HG03159 (cell line): ENCODE measurements around the gene PLXNB2.

Experiments
- ATAC-seq: cut with Tn5 transposase; IDR thresholded peaks from one replicate; pipeline ENCODE4 v1.9.1; 2021; ENCODE audit warnings: mild to moderate bottlenecking, moderate library complexity; ENCODE audit not compliant: unreplicated experiment

The PLXNB2 gene

DNA sequence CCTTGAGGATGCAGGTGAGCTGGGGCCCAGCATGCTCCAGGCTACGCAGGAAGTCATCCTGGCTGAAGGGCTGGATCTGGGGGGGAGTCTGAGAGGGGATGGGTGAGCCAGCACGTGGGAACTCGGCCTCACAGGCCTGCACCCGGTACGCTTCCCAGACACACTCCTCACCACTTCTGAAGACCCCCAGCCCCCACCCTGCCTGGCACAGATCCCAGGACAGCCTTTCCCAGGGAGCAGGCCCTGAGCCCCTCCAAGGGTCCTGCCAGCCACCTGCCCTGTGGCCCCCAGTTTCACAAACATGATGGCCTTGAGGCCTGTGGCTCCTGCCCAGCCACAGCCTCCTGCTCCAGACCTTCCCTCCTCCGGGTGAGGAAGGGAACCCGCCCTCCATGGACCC, 5.6 kb upstream of the PLXNB2 start:
- no peak for ATAC-seq

DNA sequence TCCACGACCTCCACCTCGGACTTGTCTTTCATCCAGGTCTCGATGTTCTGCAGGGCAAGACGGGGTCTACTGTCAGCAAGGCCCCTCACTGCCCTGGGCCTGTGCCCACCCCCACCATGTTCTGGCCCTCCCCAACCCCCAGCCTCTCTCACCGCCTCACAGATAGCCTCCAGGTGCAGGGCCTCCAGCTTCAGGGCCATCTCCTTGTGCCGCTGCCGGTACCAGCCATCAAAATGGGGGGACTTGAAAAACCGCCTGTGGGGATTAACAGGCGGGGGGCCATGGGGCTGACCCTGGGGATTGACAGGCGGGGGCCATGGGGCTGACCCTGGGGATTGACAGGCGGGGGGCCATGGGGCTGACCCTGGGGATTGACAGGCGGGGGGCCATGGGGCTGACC, 4.9 kb upstream of the PLXNB2 start:
- no peak for ATAC-seq

DNA sequence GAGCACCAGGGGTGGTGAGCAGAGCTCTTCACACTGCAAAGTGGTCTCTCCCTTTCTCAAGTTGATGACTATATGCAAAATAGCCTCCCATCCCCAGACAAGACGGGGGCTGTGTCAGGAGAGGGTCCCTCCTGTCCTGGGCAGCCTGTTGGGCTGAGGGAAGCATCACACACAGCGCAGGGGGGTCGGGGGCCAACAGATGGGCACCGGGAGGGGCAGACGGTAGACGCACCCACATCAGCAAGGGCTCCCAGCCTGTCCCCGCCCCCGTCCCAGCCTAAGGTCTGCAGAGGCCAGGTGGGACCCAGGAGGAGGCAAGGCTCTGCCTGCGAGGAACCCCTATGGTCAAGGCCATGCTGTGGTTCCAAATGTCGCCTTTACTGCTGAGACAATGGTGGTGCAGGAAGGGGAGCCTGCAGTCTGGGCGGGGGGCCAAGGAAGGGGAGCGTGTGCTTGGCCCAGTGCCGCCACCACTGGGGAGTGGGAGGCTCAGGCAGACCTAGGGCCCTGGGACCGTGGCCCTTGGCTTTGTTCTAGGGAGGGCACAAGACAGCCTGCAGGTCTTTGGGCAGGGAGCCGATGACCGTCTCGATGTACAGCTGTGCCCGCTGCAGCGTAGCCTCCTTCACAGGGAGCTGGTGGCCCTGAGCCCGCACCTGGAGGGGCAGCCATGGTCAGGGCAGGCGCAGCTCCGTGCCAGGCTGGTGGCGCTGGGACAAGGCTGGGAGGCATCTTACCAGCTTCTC, 4.3 kb upstream of the PLXNB2 start:
- no peak for ATAC-seq

- ATAC-seq = no peak
Observed at GRCh38 chr22:50310949-50311444, 3.6 kb upstream of the PLXNB2 start.

DNA sequence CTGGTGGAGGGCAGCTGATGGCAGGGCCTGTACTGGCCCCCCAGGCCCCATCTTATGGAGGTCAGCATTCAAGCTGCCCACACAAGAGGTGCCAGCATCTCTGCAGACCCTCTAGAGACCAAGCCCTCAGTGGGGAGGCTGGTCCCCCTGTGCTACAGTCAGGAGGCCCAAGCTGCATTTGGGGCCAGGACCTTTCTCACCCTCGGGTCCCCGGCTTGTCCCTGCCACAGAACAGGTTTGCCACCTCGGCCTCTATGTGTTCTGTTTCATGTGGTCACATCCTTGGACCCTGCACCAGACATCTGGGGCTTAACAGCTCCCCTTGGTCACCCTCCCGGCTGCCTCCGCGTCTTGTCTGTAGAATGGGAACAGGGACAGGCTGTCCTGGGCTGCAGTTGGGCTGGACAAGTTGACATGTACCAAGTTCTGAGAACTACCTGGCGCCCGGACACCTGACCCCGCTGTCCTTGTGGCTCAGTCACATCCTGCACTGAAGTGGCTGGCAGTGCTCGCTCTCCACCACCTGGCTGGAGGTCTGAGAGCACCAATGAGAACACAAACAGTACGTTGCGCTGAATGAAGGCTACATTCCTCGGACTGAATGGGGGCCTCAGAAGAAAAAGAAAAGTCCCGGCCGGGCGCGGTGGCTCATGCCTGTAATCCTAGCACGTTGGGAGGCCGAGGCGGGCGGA, 2.7 kb upstream of the PLXNB2 start:
- ATAC-seq = no peak

DNA sequence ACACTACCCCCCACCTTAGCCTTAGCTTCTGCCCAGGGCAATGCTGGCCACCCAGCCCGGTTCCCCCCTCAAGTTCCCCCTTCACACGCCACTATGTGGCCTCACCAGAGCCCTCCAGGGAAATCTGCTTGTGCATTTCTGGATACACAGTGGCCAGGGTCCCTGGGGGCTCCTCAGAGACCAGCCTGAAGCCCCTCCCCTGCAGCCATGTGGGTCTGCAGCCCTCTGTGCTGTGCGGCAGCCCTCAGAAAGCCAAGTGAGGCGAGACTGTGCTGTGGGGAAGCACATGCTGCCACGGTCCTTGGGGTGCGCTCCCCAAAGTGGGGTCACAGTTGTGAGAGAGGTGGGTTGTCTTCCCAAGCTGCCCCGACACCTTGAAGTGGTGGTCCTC, 2.1 kb upstream of the PLXNB2 start:
- ATAC-seq = no peak

DNA sequence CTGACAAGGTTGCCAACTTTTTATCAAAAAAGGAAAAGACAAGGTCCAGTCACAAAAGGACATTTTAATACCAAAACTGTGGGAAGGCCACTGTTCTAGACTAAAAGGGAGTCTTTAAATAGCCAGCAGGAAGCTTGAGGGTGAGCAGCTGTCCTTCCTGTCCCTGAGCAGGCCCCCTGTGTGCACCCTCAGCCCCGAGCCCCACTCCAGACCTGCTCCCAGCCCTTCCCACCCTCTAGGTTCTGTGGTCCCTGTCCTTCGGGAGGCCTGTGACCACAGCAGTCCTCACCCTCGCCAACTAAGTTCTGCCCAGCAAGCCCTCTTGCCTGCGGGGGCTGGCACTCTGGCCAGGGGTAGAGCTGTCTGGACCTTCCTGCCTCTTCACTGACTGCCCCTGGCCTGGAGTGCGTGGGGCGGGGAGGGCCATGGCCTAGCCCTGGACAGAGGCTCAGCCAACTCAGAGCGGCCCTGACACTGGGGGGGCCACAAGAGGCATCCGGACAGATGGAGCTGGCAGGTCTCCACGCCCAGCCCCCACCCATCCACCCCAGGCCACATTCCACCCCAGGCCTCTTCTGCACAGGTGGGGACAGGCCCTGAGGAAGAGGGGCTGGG, 1.6 kb upstream of the PLXNB2 start:
- ATAC-seq = no peak

DNA sequence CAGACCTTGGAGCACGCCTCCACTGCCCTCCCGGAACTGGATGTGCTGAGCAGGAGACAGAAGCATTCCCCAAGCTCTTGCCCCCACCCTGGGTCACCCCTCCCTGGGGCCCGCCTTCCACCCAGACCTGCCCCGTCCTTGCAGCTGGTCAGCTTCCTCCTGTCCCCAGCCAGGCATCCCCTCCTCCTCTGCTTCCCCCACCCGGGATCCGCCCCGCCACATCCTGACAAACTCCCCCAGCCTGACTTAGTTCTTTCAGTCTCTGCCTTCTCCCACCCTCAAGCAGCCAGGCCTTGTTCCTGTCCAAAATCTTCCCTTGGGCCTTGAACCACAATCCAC, 1.1 kb upstream of the PLXNB2 start:
- ATAC-seq = no peak

DNA sequence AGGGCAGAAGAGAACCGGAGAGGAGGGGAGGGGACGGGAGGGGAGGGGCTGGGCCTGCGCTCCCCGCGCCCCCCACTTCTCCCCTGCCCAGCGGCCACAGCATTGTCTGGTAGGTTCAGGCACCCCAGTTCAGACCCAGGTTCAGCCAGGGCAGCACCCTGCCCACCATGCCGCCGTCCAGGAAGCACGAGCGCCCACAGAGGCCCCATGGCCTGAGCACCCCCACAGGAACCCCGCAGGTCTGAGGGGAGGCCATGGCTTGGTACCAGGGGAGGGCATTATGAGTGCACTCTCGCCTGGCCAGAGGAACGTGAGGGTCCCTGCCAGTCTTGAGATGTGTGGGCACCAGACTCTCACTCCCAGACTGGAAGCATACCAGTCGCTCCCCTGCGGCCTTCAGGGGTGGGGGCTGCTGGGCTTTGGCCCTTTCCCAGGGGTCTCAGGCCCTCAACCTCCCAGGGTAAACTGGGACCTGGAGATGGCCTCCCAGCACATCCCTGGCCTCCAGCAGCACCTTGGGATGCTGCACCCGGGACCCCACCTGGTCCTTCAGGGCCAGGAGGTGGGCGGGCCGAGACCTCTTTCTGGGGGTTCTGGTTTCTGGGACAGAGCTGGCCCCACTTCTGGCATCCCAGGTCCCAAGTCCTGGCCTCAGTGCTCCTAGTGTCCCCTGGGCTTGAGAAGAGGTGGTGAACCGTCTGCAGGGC, 597 bp upstream of the PLXNB2 start:
- ATAC-seq = no peak

- no peak for ATAC-seq
Observed at GRCh38 chr22:50305923-50306566, 1.4 kb downstream of the PLXNB2 start.

DNA sequence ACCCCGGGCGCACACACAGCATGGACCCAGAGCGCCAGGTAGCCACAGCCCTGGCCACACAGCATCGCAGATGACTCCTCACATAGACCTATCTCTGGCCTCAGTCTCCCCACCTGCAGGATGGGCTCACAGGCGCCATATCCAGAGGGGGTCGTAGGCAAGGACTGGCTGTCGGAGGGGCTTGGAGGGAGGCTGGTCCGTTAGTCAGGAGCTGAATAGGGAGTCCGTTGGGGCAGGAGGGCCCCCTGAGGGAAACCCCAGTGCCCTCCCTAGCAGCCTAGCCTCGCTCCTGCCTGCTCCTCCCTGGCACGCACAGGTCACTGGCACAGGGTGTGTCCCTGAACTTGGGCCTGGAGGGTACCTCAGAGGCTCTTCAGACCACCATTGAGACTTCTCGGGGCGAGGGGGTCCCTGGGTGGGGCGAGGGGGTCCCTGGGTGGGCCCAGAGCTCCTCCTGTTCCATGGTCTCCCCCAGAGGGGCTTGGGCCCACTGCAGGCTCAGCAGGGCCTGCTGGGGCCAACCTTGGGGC, 2.0 kb downstream of the PLXNB2 start:
- ATAC-seq = no peak

DNA sequence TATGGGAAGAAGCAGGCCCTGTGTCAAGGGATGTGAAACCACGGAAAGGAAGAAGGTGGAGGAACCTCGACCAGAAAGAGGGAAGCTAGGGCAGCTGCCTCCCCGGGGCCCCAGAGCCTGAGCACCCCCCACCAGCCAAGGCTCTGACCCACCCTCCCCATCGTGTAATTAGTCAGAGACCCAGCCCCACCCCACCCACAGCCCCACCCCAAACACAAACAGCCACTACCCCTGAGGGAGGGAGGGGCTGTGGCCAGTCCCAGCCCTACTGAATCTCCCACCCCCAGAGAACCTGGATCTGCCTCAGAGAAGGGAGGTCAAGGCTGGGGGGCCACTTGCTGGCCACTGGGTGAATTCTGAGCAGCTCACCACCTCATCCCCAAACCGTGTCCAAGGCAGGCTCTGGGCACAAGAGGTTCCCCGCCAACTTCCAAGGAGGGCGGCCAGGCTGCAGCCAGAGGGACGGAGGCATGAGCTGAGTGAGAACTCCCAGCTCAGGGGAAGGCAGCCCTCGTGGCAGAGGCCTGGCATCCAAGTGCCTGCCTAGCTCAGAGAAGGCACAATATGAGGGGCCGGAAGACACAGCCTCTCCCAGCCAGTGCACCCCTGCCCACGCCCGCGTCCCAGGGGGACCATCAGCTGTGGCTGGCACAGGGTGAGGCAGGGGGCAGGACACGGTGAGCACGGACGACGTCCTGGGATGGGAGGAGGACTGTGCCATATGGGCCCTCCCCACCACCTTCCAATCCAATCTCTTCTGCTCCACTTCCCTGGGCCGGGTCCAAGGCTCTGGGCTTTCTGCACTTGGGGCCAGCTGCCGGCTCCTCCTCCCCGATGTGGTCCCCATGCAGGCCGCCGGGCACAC, 2.7 kb downstream of the PLXNB2 start:
- no peak for ATAC-seq

- ATAC-seq = no peak
Observed at GRCh38 chr22:50303848-50304527, 3.5 kb downstream of the PLXNB2 start.

DNA sequence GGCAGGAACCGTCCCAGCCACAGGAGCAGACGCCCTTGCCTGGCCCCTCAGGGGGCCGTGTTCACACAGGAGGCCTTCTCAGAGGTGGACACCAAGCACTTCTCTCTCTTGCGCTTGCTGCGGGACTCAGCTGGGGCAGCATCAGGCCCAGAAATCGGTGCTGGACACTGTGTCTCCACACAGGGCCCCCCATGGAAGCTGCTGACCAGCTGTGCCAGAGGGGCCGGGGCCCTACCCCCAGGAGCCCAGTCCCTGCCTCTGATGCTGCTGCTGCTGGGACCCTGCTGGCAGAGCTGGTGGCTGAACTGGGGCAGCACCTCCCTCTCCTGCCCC, 4.0 kb downstream of the PLXNB2 start:
- no peak for ATAC-seq

DNA sequence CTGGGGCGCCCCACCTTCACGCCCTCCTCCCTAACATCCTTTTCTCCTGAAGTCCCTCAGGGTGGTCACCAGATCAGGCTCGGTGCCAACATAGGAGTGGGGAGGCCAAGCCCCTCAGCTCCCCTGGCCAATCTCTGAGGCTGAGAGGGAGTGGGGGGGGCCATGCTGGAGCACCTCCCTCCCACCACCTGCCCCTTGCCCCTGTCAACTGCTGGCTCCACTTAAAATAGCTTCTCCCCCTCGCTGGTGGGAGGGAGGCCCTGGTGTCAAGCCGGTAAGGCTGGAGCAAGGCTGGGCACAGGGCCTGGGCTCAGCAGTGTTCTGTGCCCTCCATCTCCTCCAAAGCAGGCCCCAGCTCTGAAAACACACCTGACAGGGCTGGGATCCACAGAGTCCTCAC, 4.9 kb downstream of the PLXNB2 start:
- no peak for ATAC-seq

- ATAC-seq = no peak
Observed at GRCh38 chr22:50302041-50302541, 5.4 kb downstream of the PLXNB2 start.

DNA sequence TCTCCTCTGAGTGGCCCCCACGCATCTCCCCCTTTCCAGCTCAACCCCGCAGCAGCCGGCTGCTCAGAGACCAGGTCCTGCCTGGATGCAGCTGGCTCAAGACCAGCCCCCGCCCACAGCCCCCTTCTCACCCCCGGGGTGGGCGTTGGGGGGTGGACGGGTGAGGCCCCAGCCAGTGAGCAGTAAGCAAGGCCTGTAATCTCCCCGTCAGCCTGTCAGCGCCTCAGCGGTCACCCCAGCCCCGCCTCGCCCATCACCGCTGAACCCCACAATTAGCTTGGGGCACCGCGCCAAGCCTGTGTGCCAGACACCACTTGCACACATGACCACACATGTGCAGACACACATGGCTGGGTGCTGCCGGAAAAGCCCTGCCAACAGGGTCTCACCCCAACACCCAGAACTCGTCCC, 5.9 kb downstream of the PLXNB2 start:
- no peak for ATAC-seq

DNA sequence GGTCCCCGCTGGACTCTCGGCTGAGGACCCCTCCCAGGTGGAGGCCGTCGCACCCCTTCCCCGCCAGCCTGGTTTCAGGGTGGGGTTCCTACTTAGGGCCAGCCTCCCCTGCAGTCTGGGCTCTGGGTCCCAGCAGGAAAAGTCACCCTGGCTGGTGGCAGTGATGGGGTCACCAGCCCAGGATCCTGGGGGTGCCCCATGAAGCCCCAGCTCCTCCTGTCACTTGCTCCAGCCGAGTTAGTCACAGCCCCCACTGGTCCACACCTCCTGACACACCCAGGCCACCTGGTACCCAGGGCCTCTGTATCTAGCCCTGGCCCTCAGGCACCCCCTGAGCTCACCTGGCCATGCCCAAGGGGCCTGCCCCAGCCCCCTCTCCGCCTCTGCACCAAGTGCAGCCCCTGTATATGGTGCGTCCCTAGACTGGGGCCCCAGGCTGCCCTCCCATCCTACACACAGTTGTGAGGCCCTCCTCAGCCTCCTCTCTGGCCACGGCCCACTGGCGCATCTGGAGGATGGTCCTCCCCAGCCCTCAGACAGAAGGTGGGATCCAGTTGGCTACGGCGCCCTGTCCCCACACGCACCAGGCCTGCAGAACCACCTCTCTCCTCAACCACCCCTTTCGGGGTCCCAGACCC, 6.7 kb downstream of the PLXNB2 start:
- ATAC-seq = no peak
